Suppressor macrophage treated with lipopolysaccharide for 1 hour (primary cell): Measurements from ENCODE around the gene TACO1.

ENCODE experiments used
- DNase-seq, 3 donors: peaks; one replicate each; pipeline ENCODE4 v3.0.0-alpha.2; 2020 to 2022

TACO1 gene

DNA sequence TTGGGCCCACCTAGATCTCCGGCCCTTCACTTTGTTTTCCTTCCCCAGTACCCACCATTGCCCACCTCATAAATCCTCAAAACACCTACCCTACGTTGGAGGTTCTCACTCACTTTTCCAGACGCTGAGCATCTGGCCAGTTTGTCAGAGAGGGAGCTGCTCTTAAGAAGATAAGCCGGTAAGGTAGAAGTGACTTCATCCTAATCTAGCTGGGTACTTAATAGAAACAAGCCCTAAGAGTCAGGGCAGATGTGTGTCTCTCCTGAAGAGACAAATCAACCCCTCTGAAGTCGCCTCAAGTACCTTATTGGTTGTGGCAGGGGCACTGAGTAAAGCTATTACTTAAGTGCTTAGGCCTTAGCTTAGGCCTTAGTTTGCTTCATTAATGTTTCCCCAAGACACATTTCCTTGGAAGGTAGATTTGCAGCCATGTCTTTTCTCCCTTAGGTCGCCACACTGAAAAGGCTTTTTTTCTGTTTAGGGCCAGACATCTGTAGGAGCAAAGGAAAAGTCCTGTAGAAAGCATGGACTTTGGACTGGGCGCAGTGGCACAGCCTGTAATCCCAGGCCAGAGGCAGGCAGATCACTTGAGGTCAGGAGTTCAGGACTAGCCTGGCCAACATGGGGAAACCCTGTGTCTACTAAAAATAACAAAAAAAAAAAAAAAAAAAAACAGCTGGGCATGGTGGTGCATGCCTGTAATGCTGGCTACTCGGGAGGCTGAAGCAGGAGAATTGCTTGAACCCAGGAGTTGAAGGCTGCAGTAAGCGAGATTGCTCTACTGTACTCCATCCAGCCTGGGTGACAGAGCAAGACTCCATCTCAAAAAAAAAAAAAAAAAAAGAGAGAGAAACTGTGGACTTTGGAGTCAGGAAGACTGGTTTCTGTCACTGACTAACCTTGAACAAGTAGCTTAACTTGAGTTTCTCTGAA is 1.0 kb downstream of the TACO1 start:
- no peak for DNase-seq

DNA sequence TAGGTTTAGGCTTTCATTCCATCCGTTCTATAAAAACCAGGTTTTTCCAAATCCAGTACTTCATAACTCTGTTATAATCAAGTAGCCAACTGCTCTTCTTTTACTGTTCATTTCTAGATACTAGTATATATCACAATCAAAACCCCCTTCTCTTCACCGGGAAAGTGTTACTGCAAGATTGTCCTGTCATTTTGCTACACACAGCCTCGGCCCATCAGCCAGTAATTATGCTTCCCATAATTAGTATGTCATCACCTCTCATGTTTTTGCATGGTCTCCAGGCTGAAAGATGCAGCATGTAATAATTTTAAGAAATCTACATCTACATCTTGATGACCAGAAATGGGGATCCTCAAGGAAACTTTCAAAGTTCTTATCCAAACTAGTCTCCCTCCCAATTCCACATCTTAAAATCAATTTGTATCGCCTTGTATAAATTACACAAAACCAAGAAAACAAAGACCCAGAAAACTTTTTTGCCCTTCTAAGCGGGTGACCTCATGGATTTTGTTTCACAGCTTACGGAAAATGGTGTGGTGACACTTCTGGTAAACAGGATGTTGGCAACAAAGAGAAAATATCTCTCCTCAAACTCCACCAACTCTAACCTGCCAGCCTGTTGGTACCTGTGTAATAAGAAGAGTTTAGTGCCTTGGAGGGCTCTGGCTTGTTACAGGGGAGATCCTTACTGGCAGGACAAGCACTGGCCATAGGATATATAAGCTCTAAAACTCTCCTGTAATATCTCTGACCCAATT is 9.3 kb downstream of the TACO1 start:
- DNase-seq = no peak

DNA sequence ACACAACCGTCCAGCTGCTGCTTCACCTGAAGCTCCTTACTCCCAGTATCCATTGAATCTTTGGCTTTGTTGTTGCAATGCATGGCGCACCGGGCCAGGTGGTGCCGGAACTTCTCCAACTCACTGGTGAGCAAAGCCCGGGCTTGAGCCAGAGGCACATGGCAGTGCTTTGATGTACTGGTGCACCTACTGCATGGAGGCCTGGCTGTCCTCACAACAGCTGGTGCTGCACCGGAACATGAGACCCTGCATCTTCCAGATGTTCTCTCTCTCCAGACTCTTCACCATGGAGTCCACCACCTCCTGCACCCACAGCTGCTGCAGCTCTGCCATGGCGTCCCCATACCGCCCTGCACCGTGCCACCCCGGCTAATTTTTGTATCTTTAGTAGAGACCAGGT is 10.2 kb downstream of the TACO1 start:
- no peak for DNase-seq

DNA sequence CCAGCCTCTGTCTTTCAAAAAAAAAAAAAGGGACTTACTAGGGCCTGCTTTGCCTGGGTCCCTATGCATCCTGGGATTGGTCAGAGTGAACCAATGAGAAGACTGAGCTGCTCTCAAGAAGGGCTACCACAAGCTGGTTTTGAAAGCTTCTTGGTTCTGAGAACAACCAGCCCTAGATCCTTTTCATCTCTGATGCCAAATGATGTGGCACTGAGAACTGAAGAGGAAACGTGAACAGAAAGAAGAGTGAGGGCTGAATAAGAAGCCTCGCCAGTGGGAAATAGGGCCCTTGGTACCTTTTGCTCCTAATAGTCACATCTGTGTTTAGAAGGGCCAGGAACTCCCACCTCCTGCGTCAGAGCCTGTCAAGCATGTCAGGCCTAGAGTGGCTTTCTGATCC is 10.7 kb downstream of the TACO1 start:
- peak in 1 of 3 donors; percentile 15 for DNase-seq

DNA sequence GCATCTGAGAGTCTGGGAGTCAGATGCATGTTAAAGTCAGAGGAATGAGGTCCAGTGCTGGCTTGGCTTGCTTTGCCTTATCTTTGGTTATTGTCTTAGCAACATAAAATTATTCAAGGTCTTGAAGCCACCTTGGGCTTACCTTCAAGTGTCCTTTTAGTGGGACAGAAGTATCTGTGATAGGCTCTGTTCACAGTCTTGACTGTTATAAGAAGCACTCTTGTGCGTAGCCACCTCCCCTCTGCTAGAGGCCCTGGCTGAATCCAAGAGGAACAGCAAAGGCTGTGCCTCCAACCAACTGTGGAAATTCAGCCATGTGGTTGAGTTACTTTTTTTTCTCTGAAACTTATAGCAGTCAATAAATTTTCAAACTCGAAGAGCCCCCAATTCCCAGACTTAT is 13.0 kb downstream of the TACO1 start:
- peak in 1 of 3 donors; percentile 16 for DNase-seq

DNA sequence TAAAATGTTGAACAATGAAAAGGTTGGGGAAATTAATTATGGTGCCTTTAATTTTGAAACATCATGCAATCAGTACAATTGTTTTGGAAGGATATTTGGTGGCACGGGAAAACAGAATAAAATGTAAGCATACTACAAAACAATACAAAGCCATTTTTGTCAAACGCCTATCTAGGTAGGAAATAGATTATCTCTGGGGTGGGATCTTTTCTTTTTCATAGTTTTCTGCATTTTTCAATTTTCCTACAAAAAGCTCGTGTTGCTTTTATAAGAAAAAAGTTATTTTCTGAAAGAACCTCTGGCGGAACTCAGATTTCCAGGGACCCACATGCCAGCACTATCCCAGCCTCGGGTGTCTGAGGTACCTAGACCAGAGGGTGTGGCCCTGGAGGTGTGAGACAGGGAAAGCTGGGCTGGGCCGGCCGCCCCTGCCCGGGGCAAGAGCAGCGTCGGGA is 20.6 kb downstream of the TACO1 start:
- DNase-seq = no peak

DNA sequence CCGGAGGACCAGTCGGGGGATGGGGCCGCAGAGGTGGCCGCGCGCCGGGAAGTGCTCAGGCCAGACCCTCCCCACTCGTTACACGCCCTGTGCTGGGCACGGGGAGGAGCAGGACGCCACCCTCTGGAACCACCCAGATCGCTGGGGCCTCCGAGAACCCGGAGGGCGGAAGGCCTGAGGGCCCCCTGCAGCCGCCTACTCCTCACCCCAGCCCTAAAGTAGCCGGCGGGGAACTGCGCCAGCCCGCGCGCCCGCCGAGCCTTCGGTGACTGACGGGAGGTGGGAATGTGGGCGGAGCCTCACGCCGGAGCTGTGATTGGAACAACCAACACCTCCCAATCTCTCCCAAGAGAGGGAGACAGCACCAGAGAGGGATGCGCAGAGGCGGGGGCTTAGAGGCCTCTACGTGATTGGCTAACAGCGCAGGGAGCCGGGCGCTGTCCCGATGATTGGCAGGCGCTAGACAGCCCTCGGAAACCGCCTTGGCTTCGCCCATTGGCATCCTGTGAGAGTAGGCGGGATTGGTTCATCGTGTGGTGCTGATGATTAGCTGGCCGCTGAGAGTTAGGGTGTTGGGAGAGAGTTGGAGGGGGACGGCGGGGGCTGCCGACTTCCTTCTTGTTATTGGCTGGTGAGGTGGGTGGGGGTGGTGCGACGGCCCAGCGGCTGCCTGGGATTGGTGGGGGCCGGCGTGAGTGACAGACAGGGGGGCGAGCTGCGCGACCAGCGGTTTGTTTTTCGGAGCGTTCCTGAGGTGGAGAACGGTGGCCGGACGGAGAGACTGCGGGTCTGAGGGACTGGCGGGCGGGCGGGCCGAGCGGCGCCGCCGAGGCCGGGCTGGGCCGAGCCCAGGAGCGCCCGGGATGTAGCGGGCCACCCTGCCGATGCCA is 21.2 kb downstream of the TACO1 start, which contains the start of gene MAP3K3:
TSS of gene MAP3K3 (plus strand) at position 734 of the 890 bp plus-strand sequence. CDS start 343 bp downstream, outside the sequence.
- peak; percentile 99 to 100 (median 100) for DNase-seq

DNA sequence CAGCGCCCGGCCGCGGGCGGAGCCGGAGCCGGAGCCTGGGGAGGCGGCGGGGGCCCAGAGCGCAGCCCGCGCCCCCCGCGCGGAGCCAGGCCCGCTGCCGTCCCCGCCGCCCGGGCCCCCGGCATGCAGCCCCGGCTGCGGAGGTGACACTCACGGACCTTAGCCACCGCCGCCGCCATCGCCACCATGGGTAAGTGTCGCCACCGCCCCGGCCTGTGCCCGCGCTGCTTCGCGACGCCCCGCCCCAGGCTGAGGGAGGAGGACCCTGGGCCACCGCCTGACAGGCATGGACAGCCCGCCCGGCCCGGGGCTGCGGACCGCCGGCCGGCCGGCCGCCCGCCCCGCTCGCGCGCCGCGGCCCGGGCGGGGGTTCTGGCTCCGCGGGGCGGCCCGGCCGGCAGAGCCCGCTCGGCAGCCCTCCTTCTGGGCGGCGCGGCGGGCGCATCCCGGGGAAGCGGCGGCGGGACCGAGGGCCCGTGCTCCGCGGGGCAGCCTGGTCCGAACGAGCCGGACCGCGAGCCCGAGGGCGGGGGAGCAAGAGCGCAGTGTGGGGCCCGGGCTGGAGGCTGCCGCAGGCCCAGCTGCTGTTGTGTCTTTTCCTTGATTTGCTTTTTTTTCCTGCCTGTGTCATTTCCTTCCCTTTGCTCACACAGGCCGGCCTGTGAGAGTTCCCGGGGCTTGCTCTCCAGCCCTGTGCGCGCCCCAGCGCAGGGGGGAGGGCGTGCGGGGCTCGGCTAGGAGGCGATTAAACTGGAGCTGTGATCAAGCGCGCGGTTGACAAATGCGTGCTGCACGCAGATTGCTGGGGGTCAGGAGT is 22.1 kb downstream of the TACO1 start:
- peak; percentile 73 to 91 (median 76) for DNase-seq

DNA sequence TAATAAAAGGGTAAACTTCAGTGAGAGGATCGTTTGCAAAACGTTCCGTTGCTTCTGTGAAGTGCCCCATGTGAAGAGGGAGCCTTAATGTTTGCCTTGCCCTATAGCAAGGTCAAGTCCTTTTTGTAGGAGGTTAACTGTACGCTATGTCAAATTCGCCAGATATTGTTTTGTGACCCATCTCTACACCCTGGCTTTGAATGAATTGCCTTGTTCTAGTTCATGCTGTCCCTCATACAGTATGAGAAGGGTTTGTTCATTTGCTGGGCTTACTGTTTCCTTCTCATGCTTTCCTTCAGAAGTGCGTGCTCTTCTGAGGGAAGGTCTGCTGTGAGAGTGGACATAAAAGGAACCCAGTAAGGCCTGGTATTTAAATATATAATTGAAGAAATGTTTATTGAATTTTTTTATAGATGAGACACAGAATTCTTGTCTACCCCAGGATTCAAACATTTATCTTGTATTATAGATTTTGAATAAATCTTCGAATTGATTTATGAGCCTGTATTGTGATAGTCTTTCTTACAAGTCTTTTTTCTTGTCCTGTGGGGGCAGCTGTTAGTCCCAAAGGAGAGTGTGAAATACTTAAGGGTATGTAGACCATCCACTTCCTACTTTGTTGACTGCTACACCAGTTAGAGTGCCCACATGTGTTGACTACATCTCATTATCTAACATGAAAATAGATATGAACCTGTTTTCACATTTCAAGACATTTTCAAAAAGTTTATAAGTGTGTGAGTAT is 23.3 kb downstream of the TACO1 start:
- DNase-seq = peak in 1 of 3 donors; percentile 22

DNA sequence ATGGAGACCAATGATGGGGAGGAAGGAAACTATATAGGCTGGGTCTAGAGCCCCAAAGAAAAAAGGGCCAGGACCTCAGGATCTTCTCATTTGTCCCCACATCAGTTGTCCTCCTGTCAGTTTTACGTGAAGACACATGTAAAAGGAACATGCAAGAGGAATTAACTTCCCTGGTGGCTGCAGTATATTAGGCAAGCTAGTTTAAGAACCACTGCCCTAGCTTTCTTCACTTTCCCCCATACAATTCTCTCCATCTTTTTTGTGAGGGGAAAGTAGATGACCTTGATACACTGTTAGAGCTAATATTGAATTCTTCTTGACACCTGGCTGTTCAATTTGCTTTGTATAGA is 23.8 kb downstream of the TACO1 start:
- DNase-seq = peak in 2 of 3 donors; percentile 18 to 19

DNA sequence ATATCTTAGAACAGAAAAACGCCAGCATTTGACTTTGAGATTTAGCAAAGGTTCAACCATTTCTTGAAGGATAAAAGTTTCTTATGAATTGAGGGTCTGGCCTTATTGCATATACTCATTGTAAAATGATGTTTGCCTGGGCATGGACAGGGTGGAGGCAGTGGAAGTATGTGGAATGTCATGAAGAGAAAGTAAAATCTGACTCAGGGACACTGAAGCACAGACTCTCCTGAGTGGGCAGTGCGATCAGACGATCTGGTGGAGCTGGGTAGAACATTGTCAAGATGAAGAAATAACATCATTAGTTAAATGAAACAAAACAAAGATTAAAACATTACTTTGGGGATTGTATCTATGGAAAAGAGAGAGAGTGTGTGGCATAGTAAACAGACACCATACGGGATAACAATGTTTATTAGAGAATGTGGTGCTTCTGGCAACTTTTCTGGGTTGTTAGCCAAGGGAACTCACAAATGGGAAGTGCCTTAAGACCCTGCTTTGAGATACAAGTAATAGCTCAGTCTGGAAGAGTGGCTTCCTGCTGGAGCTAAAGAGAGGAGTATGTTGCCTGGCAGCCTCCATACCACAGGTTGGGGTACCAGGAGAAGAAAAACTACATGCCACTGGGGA is 26.0 kb downstream of the TACO1 start:
- peak in 2 of 3 donors; percentile 28 to 39 for DNase-seq

DNA sequence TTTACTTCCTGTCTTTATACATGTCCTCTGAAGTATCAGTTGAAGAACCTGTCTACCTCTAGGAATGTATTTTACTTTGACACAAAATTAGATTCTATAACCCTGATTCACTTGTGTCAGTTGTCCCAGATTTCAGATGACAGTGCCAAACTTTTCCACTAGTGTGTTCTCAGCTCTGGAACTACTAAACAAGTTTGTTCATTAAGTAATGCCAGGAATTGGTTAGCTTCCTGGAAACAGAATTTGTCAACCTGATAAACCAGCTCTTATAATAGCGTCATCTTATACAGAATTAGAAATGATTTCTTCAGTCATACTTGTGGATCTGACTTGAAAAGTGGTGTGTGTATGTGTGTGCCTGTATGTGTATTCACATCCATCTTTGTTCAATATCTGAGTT is 28.9 kb downstream of the TACO1 start:
- DNase-seq = no peak

DNA sequence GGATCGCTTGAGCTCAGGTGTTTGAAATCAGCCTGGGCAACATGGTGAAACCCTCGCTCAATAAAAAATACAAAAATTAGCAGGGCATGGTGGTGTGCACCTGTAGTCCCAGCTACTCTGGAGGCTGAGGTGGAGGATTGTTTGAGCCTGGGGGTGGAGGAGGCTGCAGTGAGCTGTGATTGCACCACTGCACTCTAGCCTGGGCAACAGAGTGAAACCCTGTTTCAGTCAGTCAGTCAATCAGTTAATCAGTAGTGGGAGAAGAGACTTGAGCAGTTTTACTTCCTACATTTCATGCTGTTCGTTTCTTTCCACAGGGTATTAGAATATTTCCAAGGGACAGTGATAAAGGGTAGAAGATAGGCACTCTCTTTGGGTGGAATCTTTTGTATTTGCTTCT is 30.4 kb downstream of the TACO1 start:
- DNase-seq = no peak

DNA sequence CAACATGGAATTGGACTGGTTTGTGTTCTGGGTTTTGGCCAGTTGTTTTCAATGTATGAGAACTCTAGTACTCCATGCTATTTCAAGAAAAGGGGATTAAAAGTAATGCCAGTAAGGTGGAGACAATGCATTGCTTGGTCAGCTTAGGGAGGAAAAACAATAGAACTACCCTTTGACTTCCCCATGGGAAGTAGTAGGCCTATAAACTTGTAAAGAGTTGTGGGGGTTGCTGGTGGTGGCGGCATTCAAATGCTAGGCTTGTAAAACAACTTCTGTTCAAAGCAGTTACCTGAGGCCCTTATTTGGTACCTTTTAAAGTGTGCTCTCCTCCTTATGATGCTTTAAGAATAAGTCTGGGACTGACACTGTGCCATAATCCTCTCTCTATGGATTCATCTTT is 30.9 kb downstream of the TACO1 start:
- no peak for DNase-seq

DNA sequence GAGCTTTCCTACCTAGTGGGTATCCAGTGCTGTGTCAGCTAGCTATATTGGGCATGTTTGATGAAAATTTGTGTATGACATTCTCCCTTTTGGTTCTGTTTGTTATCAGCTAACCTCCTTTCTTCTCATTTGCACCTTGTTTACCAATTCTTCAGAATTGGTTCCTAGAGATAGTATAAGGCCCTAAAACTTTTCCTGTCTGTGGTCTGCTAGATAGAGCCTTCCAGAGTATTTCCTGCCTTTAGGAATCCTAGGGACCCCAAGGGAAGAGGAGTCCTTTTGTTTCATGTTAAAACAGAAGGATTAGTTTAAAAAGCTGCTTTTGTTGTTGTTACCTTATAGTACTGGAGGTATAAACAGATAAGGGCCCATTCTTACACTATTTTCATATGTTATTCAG is 33.0 kb downstream of the TACO1 start:
- DNase-seq = no peak

DNA sequence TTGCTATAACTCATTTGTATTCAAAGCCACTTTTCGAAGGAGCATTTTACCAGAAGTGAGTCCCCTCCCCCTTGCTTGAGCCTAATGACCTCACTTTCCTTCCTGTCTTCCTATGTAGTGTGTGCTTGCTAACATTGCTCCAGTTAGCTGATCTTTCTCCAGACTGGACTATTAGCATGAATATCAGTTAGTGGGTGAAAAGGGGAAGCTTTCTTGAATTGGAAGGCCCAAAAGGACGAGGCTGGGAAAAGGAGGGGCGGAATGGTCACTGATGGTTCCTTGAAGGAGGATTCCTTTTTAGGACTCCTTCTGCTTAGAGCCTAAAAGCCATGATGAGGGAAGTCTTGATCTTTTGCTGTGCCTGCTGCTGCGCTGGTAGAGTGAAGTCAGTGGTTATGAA is 33.5 kb downstream of the TACO1 start:
- DNase-seq = peak; percentile 77 to 88 (median 82)

DNA sequence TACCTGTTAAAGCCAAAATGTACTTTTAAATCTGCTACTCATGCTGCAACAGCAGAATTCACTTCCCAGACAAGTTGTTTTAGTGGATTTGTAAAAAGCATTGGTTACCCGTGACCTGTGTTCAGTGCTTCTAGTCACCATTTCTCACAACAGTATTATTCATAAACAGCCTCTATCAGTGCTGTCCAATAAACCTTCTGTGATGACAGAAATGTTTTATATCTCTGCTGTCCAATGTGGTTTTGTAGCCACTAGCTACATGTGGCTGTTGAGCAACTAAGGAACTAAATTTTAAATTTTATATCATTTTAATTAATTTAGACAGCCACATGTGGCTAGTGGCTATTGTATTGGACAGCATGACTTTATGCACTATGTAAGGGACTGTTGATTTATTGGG is 34.1 kb downstream of the TACO1 start:
- no peak for DNase-seq

DNA sequence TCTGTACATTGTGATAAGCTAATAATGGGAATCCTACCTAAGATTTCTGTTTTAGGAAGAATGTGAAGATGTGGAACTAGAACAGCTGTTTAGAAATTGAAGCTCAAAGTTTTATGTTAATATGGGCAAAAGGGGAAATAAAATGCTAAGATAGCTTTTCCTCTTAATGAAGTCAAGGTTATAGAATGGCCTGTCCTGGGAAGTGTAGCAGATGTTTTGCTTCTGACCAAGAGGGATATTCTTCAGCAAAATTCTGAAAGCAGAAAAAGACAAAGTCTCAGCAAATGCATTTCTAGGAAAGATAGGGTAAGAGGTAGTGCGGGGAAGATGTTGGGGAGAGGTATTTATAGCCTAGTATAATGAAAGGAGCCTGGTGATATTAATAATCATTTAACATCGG is 34.6 kb downstream of the TACO1 start:
- DNase-seq = no peak

DNA sequence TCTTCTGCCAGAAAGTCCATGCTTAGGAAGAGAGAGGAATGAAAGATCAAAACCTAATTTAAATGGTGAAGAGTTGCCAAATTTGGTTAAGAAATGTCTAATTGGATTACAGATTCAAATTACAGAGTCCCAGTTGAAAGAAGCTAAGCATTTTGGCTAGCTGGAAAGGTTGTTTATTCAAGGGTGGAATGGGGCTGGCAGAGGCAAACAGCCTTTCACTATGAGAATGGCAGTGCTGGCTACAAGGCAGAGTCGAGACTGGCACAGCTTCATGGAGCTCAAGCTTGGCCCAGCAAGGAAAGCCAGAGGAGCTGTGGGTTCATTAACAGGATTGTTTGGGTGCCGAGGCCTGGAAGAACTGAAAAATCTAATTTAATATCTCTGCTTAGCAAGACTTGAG is 35.1 kb downstream of the TACO1 start:
- DNase-seq = no peak

DNA sequence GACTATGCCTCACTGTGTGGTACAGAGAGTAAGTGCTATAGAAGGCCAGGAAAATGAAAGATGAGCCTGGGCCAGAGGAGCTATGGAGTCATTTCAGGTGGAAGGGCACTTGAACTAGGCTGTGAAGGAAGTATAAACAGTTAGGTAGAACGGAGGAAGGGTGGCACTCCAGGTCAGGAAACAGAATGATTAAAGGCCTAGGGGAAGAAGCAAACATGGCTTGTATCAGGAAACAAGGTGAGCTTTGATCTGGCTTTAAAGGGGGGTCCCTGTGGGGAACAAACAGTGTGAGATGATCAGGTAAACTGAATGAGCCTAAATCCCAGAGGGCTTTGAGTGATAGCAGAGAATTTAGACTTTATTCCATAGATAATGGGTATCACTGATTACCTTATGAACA is 38.4 kb downstream of the TACO1 start:
- DNase-seq = no peak

DNA sequence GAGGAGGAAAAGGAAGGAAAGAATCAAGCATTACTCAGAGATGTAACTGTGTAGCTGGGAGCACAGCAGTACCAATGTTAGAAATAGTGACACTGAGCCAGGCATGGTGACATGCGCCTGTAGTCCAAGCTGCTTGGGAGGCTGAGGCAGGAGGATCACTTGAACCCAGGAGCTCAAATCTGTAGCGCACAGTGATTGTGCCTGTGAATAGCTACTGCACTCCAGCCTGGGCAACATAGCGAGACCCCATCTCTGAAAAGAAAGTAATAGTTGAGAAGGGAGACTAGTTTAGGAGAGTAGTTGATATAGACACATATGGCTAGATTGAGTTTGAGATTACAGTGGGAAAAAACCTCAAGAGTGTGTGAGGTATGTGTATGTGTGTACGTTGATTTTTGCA is 39.3 kb downstream of the TACO1 start:
- DNase-seq = no peak
